Measurements from ENCODE around the gene FZR1. TPM values are rescaled to one million over a fixed set of nuclear protein-coding genes. Genes with fewer than 3 reads are reported as not detected.

Gene FZR1
- polyA plus RNA-seq, 3 donors, result 7.7 to 44.6 (median 9.4) TPM

DNA sequence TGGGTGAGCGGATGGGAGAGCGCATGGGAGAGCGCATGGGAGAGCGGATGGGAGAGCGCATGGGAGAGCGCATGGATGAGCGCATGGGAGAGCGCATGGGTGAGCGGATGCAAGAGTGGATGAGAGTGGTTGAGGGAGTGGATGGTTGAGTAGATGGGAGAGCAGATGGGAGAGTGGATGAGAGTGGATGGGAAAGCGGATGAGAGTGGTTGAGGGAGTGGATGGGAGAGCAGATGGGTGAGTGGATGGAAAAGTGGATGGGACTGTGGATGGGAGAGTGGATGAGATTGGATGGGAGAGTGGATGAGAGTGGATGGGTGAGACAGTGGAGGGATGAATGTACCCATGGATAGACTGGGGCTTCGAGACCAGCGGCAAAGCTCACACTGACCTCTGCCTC lies 24.3 kb downstream of the FZR1 start:
- no peak overlapping the region for H2AFZ ChIP-seq (ENCODE audit: insufficient read depth, low read depth, low read length, poor library complexity, severe bottlenecking)
- intact Hi-C loops (cut with micrococcal nuclease), result no loop called here
- H3K9ac ChIP-seq (ENCODE audit: insufficient read depth, low read length, poor library complexity, severe bottlenecking), result no peak overlapping the region
- H3K36me3 ChIP-seq (replicated peaks in 1 of 2; ENCODE audit: control insufficient read depth in 1 of 2, insufficient read depth in 2 of 2, low read length in 2 of 2), result peaks cover 75 to 85% of the 10 kb centered on the region in 2 donors
- H3K27me3 Mint-ChIP-seq (ENCODE audit: low read depth in 3 of 3), result peaks cover 0 to 1% (median 0%) of the 10 kb centered on the region in 3 donors
- WGBS (ENCODE audit: insufficient coverage), result 98% methylated on average over 12 of the region's 12 CpGs
- H3K4me2 ChIP-seq (replicated peaks; ENCODE audit: extremely low read depth, low read length, poor library complexity, severe bottlenecking), result no peak overlapping the region
- no peak overlapping the region for H3K27ac Mint-ChIP-seq
- H3K4me1 ChIP-seq (ENCODE audit: control insufficient read depth in 1 of 2, insufficient read depth in 2 of 2, low read length in 2 of 2), result no peaks in the 10 kb centered on the region
- peaks cover 0 to 1% (median 0%) of the 10 kb centered on the region in 7 donors for H3K9me3 Mint-ChIP-seq
- peaks cover 37 to 50% of the 10 kb centered on the region in 2 donors for H3K36me3 Mint-ChIP-seq
- H3K9me3 ChIP-seq (replicated peaks in 1 of 2; ENCODE audit: control insufficient read depth in 1 of 2, insufficient read depth in 1 of 2, low read length in 2 of 2), result no peaks in the 10 kb centered on the region
- peaks cover 20% of the 10 kb centered on the region for H4K20me1 ChIP-seq (ENCODE audit: insufficient read depth, low read length)
- no peak for DNase-seq
- TF ChIP-seq, protein P1, sequence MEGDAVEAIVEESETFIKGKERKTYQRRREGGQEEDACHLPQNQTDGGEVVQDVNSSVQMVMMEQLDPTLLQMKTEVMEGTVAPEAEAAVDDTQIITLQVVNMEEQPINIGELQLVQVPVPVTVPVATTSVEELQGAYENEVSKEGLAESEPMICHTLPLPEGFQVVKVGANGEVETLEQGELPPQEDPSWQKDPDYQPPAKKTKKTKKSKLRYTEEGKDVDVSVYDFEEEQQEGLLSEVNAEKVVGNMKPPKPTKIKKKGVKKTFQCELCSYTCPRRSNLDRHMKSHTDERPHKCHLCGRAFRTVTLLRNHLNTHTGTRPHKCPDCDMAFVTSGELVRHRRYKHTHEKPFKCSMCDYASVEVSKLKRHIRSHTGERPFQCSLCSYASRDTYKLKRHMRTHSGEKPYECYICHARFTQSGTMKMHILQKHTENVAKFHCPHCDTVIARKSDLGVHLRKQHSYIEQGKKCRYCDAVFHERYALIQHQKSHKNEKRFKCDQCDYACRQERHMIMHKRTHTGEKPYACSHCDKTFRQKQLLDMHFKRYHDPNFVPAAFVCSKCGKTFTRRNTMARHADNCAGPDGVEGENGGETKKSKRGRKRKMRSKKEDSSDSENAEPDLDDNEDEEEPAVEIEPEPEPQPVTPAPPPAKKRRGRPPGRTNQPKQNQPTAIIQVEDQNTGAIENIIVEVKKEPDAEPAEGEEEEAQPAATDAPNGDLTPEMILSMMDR (IDR thresholded peaks at IDR 0.05), result no peak
- no peak overlapping the region for H3K4me3 ChIP-seq (replicated peaks in 1 of 3; ENCODE audit: low read depth in 2 of 3, low read length in 3 of 3)
- H3K79me2 ChIP-seq (ENCODE audit: insufficient read depth, low read length), result no peaks in the 10 kb centered on the region
- H3K4me1 Mint-ChIP-seq, result no peaks in the 10 kb centered on the region
- no peak overlapping the region for H3K4me3 Mint-ChIP-seq
- no peaks in the 10 kb centered on the region for H3K27me3 ChIP-seq (ENCODE audit: control insufficient read depth in 2 of 2, insufficient read depth in 2 of 2, low read length in 2 of 2)
- H3K27ac ChIP-seq (ENCODE audit: low read depth in 1 of 2, low read length in 2 of 2), result no peak overlapping the region

DNA sequence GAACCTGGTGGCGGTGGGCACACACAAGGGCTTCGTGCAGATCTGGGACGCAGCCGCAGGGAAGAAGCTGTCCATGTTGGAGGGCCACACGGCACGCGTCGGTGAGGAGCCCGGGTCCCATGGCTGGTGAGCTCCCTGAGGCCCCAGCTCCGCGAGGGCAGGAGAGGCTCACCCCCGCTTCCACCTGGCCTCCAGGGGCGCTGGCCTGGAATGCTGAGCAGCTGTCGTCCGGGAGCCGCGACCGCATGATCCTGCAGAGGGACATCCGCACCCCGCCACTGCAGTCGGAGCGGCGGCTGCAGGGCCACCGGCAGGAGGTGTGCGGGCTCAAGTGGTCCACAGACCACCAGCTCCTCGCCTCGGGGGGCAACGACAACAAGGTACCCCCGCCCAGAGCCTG lies 25.6 kb downstream of the FZR1 start:
- peaks cover 28% of the 10 kb centered on the region for H4K20me1 ChIP-seq (ENCODE audit: insufficient read depth, low read length)
- no peak overlapping the region for H2AFZ ChIP-seq (ENCODE audit: insufficient read depth, low read depth, low read length, poor library complexity, severe bottlenecking)
- Mint-ChIP-seq H3K27ac (no peak overlapping the region), H3K9me3 (peaks cover 0 to 1% (median 0%) of the 10 kb centered on the region in 7 donors), H3K36me3 (peaks cover 39 to 50% of the 10 kb centered on the region in 2 donors), H3K4me3 (no peak overlapping the region), H3K4me1 (no peaks in the 10 kb centered on the region), H3K27me3 (ENCODE audit: low read depth in 3 of 3) (peaks cover 0 to 1% (median 0%) of the 10 kb centered on the region in 3 donors)
- H3K27me3 ChIP-seq (ENCODE audit: control insufficient read depth in 2 of 2, insufficient read depth in 2 of 2, low read length in 2 of 2), result no peaks in the 10 kb centered on the region
- H3K4me2 ChIP-seq (replicated peaks; ENCODE audit: extremely low read depth, low read length, poor library complexity, severe bottlenecking), result no peak overlapping the region
- peaks cover 67 to 87% of the 10 kb centered on the region in 2 donors for H3K36me3 ChIP-seq (replicated peaks in 1 of 2; ENCODE audit: control insufficient read depth in 1 of 2, insufficient read depth in 2 of 2, low read length in 2 of 2)
- no peaks in the 10 kb centered on the region for H3K4me1 ChIP-seq (ENCODE audit: control insufficient read depth in 1 of 2, insufficient read depth in 2 of 2, low read length in 2 of 2)
- no peak for DNase-seq
- no peak overlapping the region for H3K27ac ChIP-seq (ENCODE audit: low read depth in 1 of 2, low read length in 2 of 2)
- intact Hi-C loops (cut with micrococcal nuclease), result no loop called here
- no peak overlapping the region for H3K4me3 ChIP-seq (replicated peaks in 1 of 3; ENCODE audit: low read depth in 2 of 3, low read length in 3 of 3)
- H3K79me2 ChIP-seq (ENCODE audit: insufficient read depth, low read length), result no peaks in the 10 kb centered on the region
- TF ChIP-seq, protein P1 (IDR thresholded peaks at IDR 0.05), result no peak
- 98% methylated on average over 26 of the region's 29 CpGs for WGBS (ENCODE audit: insufficient coverage)
- H3K9me3 ChIP-seq (replicated peaks in 1 of 2; ENCODE audit: control insufficient read depth in 1 of 2, insufficient read depth in 1 of 2, low read length in 2 of 2), result no peaks in the 10 kb centered on the region
- H3K9ac ChIP-seq (ENCODE audit: insufficient read depth, low read length, poor library complexity, severe bottlenecking), result no peak overlapping the region

All from CD14-positive monocyte (primary cell).